GM10248 (cell line): ENCODE measurements around the gene AK8.

Experiments used
- CTCF ChIA-PET: fragments of 300-600 bp; sonication (Branson Sonifier 250); formaldehyde crosslinking; extraction: SDS; loops from one replicate; lab custom pipeline; 2021; ENCODE audit warnings: antibody characterized with exemption; lab: Yijun Ruan, JAX
- POLR2A ChIA-PET: fragments of 350-650 bp; sonication (Branson Sonifier 250); formaldehyde crosslinking; extraction: SDS; loops from one replicate; lab custom pipeline; 2020; ENCODE audit warnings: antibody characterized with exemption; lab: Yijun Ruan, JAX
- DNase-seq: peaks from one replicate; pipeline ENCODE4 v3.0.0; 2012; ENCODE audit errors: extremely low spot score
- CTCF ChIP-seq: IDR thresholded peaks from 2 replicates; pipeline ENCODE4 v1.5.1; 2012; ENCODE audit warnings: mild to moderate bottlenecking, low read depth; ENCODE audit errors: extremely low read depth, missing control alignments, control extremely low read depth

Gene AK8

GRCh38 chr9:132837501-132838286, 40.4 kb downstream of the AK8 start:
- no peak for TF ChIP-seq CTCF
- ChIA-PET CTCF (interaction anchor here (1.1 kb wide), 1 partner anchor 11 kb away, joined by 3 read pairs; no protein-coding TSS in a partner anchor), POLR2A (no interaction called here)
- no peak for DNase-seq

GRCh38 chr9:132834343-132834742, 43.7 kb downstream of the AK8 start:
- ChIA-PET POLR2A (no interaction called here), CTCF (no interaction called here)
- no peak for DNase-seq
- TF ChIP-seq CTCF = no peak

GRCh38 chr9:132833550-132834121, 44.4 kb downstream of the AK8 start:
- no peak for DNase-seq
- TF ChIP-seq CTCF = no peak
- ChIA-PET CTCF (no interaction called here), POLR2A (no interaction called here)

GRCh38 chr9:132832171-132832881, 45.8 kb downstream of the AK8 start:
- DNase-seq = no peak
- TF ChIP-seq CTCF = no peak
- CTCF ChIA-PET = interaction anchor here (1.3 kb wide), 1 partner anchor 17 kb away, joined by 4 read pairs; no protein-coding TSS in a partner anchor
- POLR2A ChIA-PET = no interaction called here

GRCh38 chr9:132828201-132828770, 49.8 kb downstream of the AK8 start:
- CTCF ChIA-PET = interaction anchor here (1.8 kb wide), 1 partner anchor 73 kb away, joined by 6 read pairs; no protein-coding TSS in a partner anchor
- DNase-seq = no peak
- POLR2A ChIA-PET = no interaction called here
- TF ChIP-seq CTCF = no peak

- CTCF ChIA-PET = interaction anchor here (1.0 kb wide), 2 partner anchors 11 to 21 kb away, joined by 3 read pairs; no protein-coding TSS in a partner anchor
- no peak for DNase-seq
- TF ChIP-seq CTCF = no peak
- POLR2A ChIA-PET = no interaction called here
These were observed 50.7 kb downstream of the AK8 start for GRCh38 chr9:132827366-132827765.
